HG03575 (cell line): ENCODE data around the gene IRF2BP2.
"Not testable (repeated sequence)": the region's sequence is repeated elsewhere in the genome, so short reads cannot be mapped to it uniquely, and the experiment has no call there.

ENCODE experiments used
- ATAC-seq: cut with Tn5 transposase; IDR thresholded peaks from one replicate; pipeline ENCODE4 v1.9.1; 2021; ENCODE audit not compliant: unreplicated experiment, insufficient number of reproducible peaks, low FRiP score; ENCODE audit errors: extremely low read depth

The IRF2BP2 gene

DNA sequence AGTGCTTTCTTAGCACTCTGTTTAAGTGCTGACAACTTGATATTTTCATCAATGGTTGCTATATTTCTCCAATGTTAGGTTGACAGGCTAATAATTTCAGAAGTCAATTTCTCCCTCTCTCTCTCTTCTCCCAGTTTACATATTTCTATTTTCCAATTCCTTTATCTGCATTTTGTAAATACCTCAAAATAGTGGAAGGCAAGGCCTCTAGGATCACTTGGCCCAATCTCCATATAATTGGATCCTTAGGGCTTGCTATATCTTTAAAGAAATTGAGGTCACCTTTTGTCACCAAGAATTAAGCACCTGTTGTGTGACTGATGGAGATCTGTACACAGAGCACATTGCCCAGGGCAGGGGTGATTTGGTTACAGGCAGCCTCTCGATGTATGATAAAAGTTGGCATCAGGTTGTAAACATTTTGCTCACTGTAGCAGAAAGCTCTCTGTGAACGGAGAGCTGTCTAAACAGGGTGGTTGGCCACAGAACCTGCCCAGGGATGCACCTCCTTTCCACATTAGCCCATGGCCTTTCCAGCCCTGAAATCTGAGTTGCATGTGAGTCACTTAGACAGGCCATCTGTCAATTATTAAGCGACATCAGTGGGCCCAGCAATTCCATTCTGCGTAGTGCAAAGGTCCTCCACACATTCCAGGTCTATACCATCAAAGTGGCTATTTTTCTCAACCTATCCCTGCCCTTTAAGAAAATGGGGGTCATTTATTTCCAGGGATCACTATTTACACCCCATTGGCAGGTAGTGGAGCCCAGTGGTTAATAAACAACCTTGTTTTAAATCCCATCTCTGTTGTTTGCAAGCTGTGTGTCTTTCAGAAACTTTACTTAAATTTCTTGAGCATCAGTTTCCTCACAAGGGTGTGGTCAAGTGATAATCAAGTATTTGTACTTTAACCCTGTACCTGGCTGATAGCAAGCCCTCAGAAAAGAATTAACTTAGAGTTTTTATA, 29.1 kb upstream of the IRF2BP2 start:
- no peak for ATAC-seq

DNA sequence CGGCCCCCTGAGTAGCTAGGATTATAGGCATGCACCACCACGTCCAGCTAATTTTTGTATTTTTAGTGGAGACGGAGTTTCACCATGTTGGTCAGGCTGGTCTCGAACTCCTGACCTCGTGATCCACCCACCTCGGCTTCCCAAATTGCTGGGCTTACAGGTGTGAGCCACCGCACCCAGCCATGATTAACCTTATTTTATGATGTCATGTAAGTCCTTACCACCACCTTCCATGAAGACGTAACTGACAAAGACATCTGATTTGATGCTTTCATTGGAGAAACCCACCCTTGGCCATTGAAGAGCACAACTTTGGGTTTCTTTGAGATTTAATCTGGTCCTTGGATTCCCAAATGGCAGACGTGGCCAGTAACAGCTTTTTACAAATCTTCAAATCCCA, 24.9 kb upstream of the IRF2BP2 start:
- ATAC-seq, result not testable (repeated sequence)

DNA sequence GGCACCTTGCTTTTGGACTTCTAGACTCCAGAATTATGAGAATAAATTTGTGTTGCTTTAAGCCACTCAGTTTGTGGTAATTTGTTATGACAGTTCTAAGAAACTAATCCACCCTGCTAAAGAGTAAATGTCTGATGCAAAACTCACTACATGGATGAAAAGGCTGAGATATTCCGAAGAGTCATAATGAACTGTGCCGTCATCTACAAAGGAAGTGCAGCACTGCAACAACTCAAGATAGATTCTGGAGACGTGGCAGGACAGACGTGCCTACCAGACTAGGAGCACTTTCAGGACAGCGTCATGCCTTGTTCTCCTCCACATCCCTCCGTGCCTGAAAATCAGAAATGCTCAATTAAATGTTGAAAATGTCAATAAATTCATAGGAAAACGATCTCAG, 24.4 kb upstream of the IRF2BP2 start:
- ATAC-seq, result no peak

DNA sequence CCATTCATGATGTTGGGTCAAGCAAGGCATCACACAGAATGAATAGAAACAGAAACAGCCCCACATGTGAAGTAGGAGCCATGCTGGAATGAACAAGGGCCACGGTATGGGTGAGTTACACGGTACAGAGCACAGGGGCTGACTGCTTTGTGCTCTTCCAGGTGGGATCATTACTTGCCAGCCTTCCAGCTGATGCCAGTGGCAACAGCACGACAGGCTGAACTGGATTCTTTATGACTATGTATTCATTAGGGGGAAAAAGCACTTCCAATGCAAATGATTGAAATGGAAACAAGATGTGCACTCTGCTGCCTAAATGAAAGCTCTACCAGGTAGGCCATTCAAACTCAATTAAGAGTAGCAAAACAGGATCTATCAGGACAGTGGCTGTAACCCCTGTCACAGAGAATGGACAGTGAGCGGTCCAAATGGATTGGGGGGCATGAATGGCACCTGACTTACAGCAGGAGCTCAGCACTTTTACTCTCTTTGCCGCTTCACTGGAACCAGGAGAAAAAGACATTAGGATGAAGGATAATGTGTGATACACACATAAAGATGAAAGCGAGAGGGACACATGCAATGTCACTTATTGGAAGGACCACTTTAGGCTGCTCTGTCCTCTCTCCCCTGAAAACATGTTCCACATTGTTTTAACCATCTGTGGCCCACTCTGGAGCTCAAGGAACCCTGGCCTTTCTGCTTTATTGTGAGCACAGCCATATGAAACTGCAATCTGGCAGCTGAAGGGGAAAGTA, 23.4 kb upstream of the IRF2BP2 start:
- ATAC-seq, result no peak

DNA sequence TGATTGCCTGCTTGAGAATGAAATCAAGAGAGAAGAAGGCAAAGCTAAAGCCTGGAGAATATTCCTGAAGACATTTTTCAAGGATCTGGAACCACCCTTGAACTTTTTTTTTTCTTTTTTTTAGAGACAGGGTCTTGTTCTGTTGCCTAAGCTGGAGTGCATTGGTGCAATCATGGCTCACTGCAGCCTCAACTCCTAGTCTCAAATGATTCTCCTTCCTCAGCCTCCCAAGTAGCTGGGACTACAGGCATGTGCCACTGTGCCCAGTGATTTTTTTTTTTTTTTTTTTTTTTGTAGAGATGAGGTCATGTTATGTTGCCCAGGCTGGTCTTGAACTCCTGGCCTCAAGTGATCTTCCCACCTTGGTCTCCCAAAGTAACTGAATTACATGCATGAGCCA, 22.2 kb upstream of the IRF2BP2 start:
- ATAC-seq, result no peak

DNA sequence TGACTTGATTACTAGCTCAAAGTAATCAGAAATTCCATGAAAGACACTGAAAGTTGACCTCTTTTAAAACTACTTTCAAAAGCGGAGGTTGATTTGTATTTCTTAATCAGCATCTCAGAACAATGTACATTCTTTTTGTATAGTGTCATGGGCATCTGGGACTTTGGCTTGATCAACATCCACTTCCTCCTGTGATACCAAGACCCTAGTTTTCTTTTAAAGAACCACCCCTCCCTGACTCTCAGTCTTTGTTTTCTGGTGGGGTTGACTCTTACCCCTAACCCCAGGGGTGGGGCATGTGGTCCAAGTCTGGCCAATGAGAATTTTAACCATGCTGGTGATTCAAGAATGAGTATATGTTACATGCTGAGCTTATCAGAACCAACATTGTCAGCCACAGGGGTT, 21.7 kb upstream of the IRF2BP2 start:
- no peak for ATAC-seq

DNA sequence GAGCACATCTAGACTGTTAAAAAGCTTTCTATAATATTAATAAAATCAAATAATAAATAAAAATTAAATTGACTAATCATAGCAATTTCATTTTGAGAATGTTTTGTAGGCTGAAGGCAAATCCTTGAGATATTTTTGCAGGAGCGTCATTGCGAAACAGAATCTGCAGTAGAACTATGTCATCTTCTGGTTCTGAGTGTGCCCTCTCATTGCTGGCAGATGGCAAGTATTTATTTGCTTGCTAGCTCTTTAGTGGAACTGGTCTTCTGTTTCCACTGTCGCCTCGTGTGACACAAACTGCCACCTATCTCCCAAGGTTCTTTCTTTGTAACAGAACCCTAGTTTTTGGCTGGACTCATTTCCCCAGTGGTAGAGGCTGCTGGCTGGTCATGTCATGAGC, 19.0 kb upstream of the IRF2BP2 start:
- no peak for ATAC-seq

DNA sequence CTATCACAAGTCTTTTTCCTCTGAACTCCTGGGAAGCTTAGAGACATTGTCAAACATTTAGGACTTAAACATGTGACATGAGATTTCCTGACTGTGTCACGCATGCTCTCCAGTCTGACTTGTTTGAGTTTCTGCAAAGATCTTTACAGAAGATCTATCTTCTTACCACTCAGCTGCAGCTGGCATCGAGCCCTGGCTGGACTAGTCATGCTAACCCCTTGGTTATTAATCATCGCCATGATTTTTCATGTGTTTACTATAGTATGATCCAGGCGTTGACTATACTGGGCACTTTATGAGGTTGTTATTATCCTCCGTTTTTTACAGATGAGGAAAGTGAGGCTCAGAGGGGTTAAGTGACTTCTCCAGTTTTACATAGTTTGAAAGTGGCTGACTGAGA, 18.1 kb upstream of the IRF2BP2 start:
- no peak for ATAC-seq

DNA sequence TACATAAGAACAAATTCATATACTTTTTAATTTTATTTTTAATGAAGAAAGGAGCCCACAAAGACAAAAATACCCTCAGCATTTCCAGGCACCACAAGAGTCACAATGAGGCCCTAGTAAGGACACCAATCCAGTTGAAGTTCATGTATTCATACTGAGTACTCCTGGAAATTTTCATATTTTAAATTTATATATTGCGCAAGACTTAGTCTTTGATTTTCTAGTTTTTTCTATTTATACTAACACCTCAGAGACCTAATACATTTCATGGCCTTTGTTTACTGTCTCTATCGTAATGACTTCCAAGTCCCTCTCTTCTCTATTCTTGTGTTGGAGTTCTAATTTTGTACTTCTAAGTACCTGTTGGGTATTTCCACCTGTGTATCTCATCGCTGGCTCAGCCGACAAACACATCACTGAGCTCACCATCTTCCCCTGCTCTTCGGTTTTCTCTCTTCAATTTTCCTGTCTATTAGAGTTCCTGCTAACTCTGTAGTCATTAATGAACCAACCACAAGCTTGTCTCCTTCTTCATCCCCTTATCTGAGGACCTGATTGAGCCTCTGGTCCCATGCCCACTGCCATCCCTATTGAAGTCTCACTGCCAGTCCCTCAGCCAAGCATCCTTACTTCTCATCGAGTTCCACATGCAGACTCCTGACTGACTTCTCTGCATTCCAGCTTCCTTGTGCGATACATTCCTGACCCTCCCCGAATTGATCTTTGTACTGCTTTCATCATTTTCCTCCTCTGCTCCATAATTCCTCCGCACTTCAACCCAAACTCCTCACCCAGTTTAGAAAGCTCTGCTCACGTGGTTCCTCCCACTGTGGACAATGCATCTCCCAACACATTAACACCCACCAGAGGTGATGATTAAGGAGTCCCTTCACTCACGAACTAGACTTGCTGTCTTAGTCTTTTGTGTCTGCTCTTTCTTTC, 17.3 kb upstream of the IRF2BP2 start:
- ATAC-seq, result no peak

DNA sequence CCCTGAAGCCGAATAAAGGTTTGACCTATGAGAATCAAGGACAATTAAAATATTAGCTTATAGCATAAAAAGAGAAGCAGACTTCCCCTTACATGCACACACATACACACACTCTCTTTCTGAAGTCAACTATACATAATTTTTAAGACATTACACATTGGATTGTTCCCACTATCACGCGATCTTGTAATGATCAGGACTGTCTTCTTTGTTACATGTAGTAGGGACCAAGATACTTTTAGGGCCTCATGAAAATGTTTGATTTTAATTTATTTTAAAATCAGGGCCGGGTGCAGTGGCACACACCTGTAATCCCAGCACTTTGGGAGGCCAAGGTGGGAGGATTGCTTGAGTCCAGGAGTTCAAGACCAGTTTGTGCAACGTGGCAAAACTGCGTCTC, 16.4 kb upstream of the IRF2BP2 start:
- ATAC-seq, result no peak

DNA sequence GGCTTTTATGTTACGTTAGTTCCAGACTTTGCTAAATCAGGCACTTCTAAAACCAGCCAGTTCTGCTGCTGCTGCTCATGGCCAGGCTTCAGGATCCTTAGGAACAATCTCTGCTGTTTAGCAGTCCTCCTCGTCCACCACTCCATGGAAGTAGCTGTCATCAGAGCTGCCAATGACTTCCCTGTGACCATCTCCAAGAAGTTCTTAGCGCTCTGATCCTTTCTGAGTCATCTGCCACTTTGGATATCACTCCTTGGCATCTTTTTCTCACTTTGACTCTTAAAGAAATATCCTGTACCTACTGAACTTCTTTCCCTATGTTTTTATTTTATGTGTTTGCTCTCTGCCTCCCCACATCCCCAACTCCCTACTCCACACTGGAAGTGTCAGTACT, 14.7 kb upstream of the IRF2BP2 start:
- no peak for ATAC-seq

DNA sequence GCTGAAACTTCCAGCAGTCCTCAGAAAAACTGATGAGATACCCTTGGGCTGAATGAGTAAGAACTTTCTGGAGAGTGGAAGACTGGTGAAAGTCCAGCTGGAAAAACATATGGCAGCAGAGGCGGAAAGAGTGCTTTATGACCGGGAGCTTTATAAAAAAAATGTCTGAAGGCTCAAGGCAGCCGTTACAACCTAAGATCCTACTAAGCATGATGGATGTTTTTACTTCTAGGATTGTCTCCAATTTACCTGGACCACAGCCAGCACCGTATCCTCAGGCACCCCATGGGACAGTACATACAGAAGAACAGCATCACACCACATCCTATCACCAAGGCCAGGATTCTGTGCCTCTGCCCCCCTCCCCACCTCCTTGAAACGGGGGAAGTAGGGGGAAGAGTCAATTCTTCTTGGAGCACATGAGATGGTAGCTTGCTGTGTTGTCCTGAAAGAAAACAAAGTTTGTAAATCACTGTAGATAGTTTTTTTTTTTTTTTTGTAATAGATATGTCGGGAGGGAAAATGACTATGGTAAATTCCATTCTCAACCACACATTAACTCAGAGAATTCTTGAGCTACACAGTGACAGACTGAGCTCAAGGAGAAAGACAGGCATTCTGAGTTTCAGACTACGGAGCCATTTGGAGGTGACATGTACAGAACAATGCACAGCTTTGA, 11.8 kb upstream of the IRF2BP2 start:
- ATAC-seq, result no peak

DNA sequence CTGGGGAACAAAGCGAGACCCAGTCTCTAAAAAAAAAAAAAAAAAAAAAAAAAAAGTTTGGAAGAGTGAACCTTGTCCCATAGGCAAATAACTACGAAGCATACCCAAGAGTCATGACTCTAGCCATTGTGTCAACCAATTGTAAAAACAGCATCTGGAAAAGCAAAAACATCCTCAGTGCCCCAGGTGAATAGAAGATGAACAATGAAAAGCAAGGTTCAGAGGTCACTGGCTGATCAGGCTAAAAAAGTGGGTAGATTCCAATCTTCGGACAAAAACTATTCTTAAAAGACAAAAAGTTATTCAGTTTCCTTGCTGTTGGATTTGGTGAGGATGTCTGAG, 11.1 kb upstream of the IRF2BP2 start:
- no peak for ATAC-seq

DNA sequence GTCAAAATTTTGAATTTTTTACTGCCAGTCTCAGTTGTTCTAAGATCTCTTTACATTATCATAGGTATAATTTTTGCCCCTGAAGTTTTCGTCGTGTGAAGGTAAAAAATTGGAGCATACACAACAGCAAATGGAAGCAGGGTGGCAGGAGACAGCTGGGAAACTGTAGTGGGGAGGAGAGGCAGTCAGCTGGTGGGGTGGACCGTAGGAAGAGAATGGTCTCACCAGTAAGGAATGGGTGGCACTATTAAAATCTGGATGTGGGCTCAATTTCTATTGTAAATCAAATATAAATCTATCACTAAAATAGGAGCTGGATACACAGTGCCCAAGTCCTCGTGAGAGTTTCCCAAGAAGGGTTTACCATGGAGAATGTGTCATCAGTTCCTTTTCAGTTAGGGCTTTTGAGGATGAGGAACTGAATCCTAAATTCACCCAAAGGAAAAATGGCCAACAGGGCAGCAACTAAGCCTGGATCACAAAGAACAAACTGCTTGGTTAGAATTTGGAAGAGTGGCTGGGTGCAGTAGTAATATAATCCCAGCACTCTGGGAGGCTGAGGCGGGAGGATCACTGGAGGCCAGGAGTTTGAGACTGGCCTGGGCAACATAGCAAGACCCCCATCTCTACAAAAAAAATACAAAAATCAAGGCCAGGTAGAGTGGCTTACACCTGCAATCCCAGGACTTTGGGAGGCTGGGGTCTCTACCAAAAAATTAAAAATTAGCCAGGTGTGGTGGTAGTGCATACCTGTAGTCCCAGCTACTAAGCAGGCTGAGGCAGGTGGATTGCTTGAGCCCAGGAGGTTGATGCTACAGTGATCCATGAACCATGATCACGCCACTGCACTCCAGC, 10.5 kb upstream of the IRF2BP2 start:
- no peak for ATAC-seq

DNA sequence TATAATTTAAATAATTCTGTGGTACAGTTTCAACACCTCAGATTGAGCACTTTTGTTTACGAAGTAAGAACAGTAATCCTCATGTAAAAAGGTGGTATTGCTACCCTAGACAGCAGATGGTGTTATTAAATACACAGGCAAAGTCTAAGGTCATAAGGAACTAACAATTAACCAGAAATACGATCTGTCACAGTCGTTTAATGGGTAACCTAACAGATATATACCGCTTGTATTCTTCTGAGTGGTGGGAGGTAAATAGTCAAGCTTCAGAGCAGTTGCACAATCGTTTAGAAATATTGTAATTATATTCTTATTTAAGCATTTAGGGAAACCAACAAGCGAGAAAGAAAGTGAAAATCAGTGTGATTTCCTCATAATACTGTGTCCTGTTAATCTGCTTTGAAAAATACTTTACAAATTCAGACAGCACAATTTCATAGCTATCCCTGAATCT, 9.8 kb upstream of the IRF2BP2 start:
- no peak for ATAC-seq

DNA sequence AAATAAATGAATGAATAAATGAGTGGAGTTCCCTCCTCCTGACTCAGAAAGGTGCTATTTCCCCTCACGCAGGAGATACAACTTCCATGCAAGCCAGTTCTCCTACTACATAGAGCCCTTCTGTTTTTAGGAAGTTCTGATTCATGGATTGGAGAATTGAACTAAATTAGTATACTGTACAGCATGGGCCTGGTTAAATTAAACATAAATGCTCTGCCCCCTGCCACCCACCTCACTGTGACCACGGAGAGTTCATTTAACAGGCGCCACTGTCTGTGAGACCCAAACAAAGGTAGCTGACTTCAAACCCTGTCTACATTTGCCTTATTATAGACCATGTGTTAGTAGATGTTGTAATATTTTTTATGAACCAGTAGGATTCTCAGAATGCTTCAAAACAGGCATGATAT, 9.1 kb upstream of the IRF2BP2 start:
- no peak for ATAC-seq

DNA sequence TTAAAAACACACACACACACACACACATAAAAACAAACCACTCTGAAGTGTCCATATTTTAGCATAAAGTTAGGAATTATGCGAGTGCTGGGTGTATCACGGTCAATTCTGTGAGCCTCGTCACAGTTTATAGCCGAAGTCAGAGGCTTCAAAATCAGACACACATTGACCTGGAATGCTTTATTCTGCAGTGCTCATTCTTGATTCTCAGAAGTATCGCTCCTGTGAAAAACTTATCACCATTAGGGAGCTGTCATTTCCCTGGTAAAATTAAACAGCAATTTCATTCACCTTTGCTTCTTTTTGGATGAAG, 8.7 kb upstream of the IRF2BP2 start:
- no peak for ATAC-seq
